Activated CD4-positive, alpha-beta T cell treated with anti-CD3 and anti-CD28 coated beads, Interleukin-2, amount 10 ng/mL, durations not matched to agents 24 days and 14 days (primary cell): ENCODE data around the gene SERPINA9. TPM values are rescaled to one million over a fixed set of nuclear protein-coding genes. Genes with fewer than 3 reads are reported as not detected.
"Not testable (repeated sequence)": the region's sequence is repeated elsewhere in the genome, so short reads cannot be mapped to it uniquely, and the experiment has no call there.

ENCODE experiments used
- DNase-seq: peaks from one replicate; pipeline ENCODE4 v3.0.0; 2022
- H3K27ac Mint-ChIP-seq: one replicate; pipeline ENCODE4 v1.8.0; 2022; ENCODE audit warnings: mild to moderate bottlenecking, mixed read lengths
- H3K27me3 Mint-ChIP-seq: one replicate; pipeline ENCODE4 v1.8.0; 2022; ENCODE audit warnings: mixed read lengths
- H3K36me3 Mint-ChIP-seq: one replicate; pipeline ENCODE4 v1.8.0; 2022; ENCODE audit warnings: low read depth, mild to moderate bottlenecking, mixed read lengths
- H3K4me1 Mint-ChIP-seq: one replicate; pipeline ENCODE4 v1.8.0; 2021; ENCODE audit warnings: mixed read lengths
- H3K4me3 Mint-ChIP-seq: one replicate; pipeline ENCODE4 v1.8.0; 2022; ENCODE audit warnings: mild to moderate bottlenecking, moderate library complexity, mixed read lengths
- H3K9me3 Mint-ChIP-seq: one replicate; pipeline ENCODE4 v1.8.0; 2021; ENCODE audit warnings: mixed read lengths
- intact Hi-C: fragments of 100-400 bp; cut with micrococcal nuclease; formaldehyde crosslinking; loops from one replicate; pipeline ENCODE4 v1.15.1; 2023
- total RNA-seq: library from RNA; stranded (reverse); gene quantifications from 2 replicates; pipeline ENCODE4 v1.2.3, GENCODE V29; 2022

SERPINA9 gene
- not detected in 2 replicates for total RNA-seq

- Mint-ChIP-seq H3K27ac (no peak within 1 kb of the TSS), H3K9me3 (peaks cover 9% of the 10 kb centered on the region), H3K4me1 (no peaks in the 10 kb centered on the region), H3K27me3 (no peaks in the 10 kb centered on the region), H3K4me3 (no peak within 1 kb of the TSS), H3K36me3 (no peaks in the 10 kb centered on the region)
- intact Hi-C loops = no loop called here
- DNase-seq = no peak
Measured at GRCh38 chr14:94476023-94476422, at the start of gene SERPINA9. Gene SERPINA9 (minus strand): TSS chr14:94476197. CDS start chr14:94469840, 6,357 bp downstream.

GRCh38 chr14:94524093-94524492 is 48.1 kb upstream of the SERPINA9 start:
- intact Hi-C loops = no loop called here

GRCh38 chr14:94523265-94523664 is 47.3 kb upstream of the SERPINA9 start:
- Mint-ChIP-seq H3K4me1 (no peaks in the 10 kb centered on the region), H3K4me3 (no peak overlapping the region), H3K27me3 (peaks cover 8% of the 10 kb centered on the region), H3K27ac (no peak overlapping the region), H3K36me3 (no peaks in the 10 kb centered on the region), H3K9me3 (peaks cover 7% of the 10 kb centered on the region)
- no peak for DNase-seq
- intact Hi-C loops = no loop called here

More at GRCh38 chr14:94524093-94524492, 48.1 kb upstream of the SERPINA9 start:
- no peaks in the 10 kb centered on the region for H3K36me3 Mint-ChIP-seq
- peaks cover 7% of the 10 kb centered on the region for H3K9me3 Mint-ChIP-seq
- H3K27me3 Mint-ChIP-seq = peaks cover 8% of the 10 kb centered on the region
- DNase-seq = no peak
- H3K27ac Mint-ChIP-seq = no peak overlapping the region
- H3K4me3 Mint-ChIP-seq = no peak overlapping the region
- H3K4me1 Mint-ChIP-seq = no peaks in the 10 kb centered on the region

- no peak overlapping the region for H3K4me3 Mint-ChIP-seq
- DNase-seq = no peak
- H3K9me3 Mint-ChIP-seq = peaks cover 7% of the 10 kb centered on the region
- no peaks in the 10 kb centered on the region for H3K36me3 Mint-ChIP-seq
- no peaks in the 10 kb centered on the region for H3K4me1 Mint-ChIP-seq
- intact Hi-C loops = no loop called here
- H3K27ac Mint-ChIP-seq = no peak overlapping the region
- peaks cover 5% of the 10 kb centered on the region for H3K27me3 Mint-ChIP-seq
Measured at GRCh38 chr14:94522115-94522724, 46.2 kb upstream of the SERPINA9 start.

GRCh38 chr14:94521375-94522114 is 45.5 kb upstream of the SERPINA9 start:
- Mint-ChIP-seq H3K4me1 (no peaks in the 10 kb centered on the region), H3K36me3 (no peaks in the 10 kb centered on the region), H3K27me3 (no peaks in the 10 kb centered on the region), H3K9me3 (peaks cover 7% of the 10 kb centered on the region), H3K27ac (no peak overlapping the region), H3K4me3 (no peak overlapping the region)
- no peak for DNase-seq
- intact Hi-C loops = no loop called here

- no peaks in the 10 kb centered on the region for H3K27me3 Mint-ChIP-seq
- H3K9me3 Mint-ChIP-seq = peaks cover 7% of the 10 kb centered on the region
- no peaks in the 10 kb centered on the region for H3K4me1 Mint-ChIP-seq
- intact Hi-C loops = no loop called here
- no peaks in the 10 kb centered on the region for H3K36me3 Mint-ChIP-seq
- H3K4me3 Mint-ChIP-seq = no peak overlapping the region
- DNase-seq = no peak
- no peak overlapping the region for H3K27ac Mint-ChIP-seq
Measured at GRCh38 chr14:94517641-94518257, 41.8 kb upstream of the SERPINA9 start.

- intact Hi-C loops = no loop called here
- no peaks in the 10 kb centered on the region for H3K36me3 Mint-ChIP-seq
Measured at GRCh38 chr14:94517248-94517640, 41.2 kb upstream of the SERPINA9 start.

GRCh38 chr14:94515856-94516255 is 39.9 kb upstream of the SERPINA9 start:
- DNase-seq = no peak
- Mint-ChIP-seq H3K4me1 (no peaks in the 10 kb centered on the region), H3K27me3 (no peaks in the 10 kb centered on the region)

More at GRCh38 chr14:94517248-94517640, 41.2 kb upstream of the SERPINA9 start:
- no peaks in the 10 kb centered on the region for H3K4me1 Mint-ChIP-seq
- DNase-seq = no peak
- peaks cover 7% of the 10 kb centered on the region for H3K9me3 Mint-ChIP-seq
- H3K27ac Mint-ChIP-seq = no peak overlapping the region
- no peaks in the 10 kb centered on the region for H3K27me3 Mint-ChIP-seq
- H3K4me3 Mint-ChIP-seq = no peak overlapping the region

GRCh38 chr14:94515426-94515825 is 39.4 kb upstream of the SERPINA9 start:
- no peak overlapping the region for H3K27ac Mint-ChIP-seq
- no peak for DNase-seq
- H3K9me3 Mint-ChIP-seq = peaks cover 7% of the 10 kb centered on the region
- H3K4me3 Mint-ChIP-seq = no peak overlapping the region
- H3K4me1 Mint-ChIP-seq = no peaks in the 10 kb centered on the region
- H3K36me3 Mint-ChIP-seq = no peaks in the 10 kb centered on the region
- H3K27me3 Mint-ChIP-seq = no peaks in the 10 kb centered on the region
- intact Hi-C loops = no loop called here

More at GRCh38 chr14:94515856-94516255, 39.9 kb upstream of the SERPINA9 start:
- H3K9me3 Mint-ChIP-seq = peaks cover 7% of the 10 kb centered on the region
- no peak overlapping the region for H3K4me3 Mint-ChIP-seq
- H3K36me3 Mint-ChIP-seq = no peaks in the 10 kb centered on the region
- H3K27ac Mint-ChIP-seq = no peak overlapping the region
- intact Hi-C loops = no loop called here

- Mint-ChIP-seq H3K4me3 (no peak overlapping the region), H3K9me3 (peaks cover under 1% of the 10 kb centered on the region), H3K27ac (no peak overlapping the region), H3K36me3 (no peaks in the 10 kb centered on the region), H3K4me1 (no peaks in the 10 kb centered on the region), H3K27me3 (no peaks in the 10 kb centered on the region)
- intact Hi-C loops = no loop called here
- no peak for DNase-seq
Measured at GRCh38 chr14:94514351-94514750, 38.4 kb upstream of the SERPINA9 start.

- H3K4me3 Mint-ChIP-seq, H3K36me3 Mint-ChIP-seq, H3K27me3 Mint-ChIP-seq, DNase-seq, H3K4me1 Mint-ChIP-seq, H3K9me3 Mint-ChIP-seq, intact Hi-C loops, H3K27ac Mint-ChIP-seq: not testable (repeated sequence)
Measured at GRCh38 chr14:94510481-94510880, 34.5 kb upstream of the SERPINA9 start.

- no peak for DNase-seq
- Mint-ChIP-seq H3K4me1 (no peaks in the 10 kb centered on the region), H3K27me3 (no peaks in the 10 kb centered on the region), H3K27ac (no peak within 1 kb of the TSS), H3K36me3 (no peaks in the 10 kb centered on the region), H3K9me3 (no peaks in the 10 kb centered on the region), H3K4me3 (no peak within 1 kb of the TSS)
- intact Hi-C loops = no loop called here
Measured at GRCh38 chr14:94509356-94509755, 33.4 kb upstream of the SERPINA9 start, which contains the start of gene SERPINA12. Gene SERPINA12 (minus strand): TSS chr14:94509469. CDS start chr14:94498397, 11,072 bp downstream.

GRCh38 chr14:94505641-94506040 is 29.6 kb upstream of the SERPINA9 start:
- H3K27me3 Mint-ChIP-seq = no peaks in the 10 kb centered on the region
- no peaks in the 10 kb centered on the region for H3K9me3 Mint-ChIP-seq
- H3K36me3 Mint-ChIP-seq = no peaks in the 10 kb centered on the region
- H3K4me3 Mint-ChIP-seq = no peak overlapping the region
- DNase-seq = no peak
- no peaks in the 10 kb centered on the region for H3K4me1 Mint-ChIP-seq
- intact Hi-C loops = no loop called here
- H3K27ac Mint-ChIP-seq = no peak overlapping the region

- Mint-ChIP-seq H3K27me3 (no peaks in the 10 kb centered on the region), H3K27ac (no peak overlapping the region), H3K4me1 (no peaks in the 10 kb centered on the region), H3K36me3 (no peaks in the 10 kb centered on the region), H3K9me3 (no peaks in the 10 kb centered on the region), H3K4me3 (no peak overlapping the region)
- DNase-seq = no peak
- intact Hi-C loops = no loop called here
Measured at GRCh38 chr14:94505206-94505605, 29.2 kb upstream of the SERPINA9 start.
